ENCODE results near the gene HSPA1B.

DNA sequence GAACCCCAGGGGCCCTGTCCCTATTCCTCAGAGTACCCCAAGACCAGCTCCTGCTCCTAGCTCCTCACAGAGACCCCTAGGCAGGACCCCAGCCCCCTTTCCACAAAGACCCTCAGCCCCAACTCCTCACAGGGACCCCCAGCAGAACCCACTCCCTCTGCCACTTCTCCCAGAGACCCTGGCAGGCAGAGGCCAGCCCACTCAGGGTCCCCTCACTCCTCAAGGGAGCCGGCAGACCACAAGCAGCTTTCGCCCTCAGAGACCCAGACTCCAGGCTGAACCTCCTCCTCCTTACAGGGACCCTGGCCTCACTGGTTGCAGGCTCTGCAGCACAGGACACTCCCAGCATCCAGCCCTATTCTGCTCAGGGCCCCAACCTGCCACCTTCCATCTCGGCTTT is 50.7 kb downstream of the HSPA1B start:
- TF ChIP-seq, protein P1, sequence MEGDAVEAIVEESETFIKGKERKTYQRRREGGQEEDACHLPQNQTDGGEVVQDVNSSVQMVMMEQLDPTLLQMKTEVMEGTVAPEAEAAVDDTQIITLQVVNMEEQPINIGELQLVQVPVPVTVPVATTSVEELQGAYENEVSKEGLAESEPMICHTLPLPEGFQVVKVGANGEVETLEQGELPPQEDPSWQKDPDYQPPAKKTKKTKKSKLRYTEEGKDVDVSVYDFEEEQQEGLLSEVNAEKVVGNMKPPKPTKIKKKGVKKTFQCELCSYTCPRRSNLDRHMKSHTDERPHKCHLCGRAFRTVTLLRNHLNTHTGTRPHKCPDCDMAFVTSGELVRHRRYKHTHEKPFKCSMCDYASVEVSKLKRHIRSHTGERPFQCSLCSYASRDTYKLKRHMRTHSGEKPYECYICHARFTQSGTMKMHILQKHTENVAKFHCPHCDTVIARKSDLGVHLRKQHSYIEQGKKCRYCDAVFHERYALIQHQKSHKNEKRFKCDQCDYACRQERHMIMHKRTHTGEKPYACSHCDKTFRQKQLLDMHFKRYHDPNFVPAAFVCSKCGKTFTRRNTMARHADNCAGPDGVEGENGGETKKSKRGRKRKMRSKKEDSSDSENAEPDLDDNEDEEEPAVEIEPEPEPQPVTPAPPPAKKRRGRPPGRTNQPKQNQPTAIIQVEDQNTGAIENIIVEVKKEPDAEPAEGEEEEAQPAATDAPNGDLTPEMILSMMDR (conservative IDR thresholded peaks at IDR 0.05; ENCODE audit: low read depth, low read length), result no peak
- TF ChIP-seq EZH2 (IDR thresholded peaks at IDR 0.05; ENCODE audit: borderline replicate concordance, low read depth, low read length, poor library complexity, severe bottlenecking), result no peak

All from A673 (cell line).